Activated CD4-positive, CD25-positive, alpha-beta regulatory T cell treated with anti-CD3 and anti-CD28 coated beads, Interleukin-2, amount 50 U/mL, for 24 hours (primary cell): ENCODE results near the gene HOXB4.
A peak's percentile ranks its signal among the peaks of the same experiment; 100 is the strongest.

Source experiments
- ATAC-seq, 2 donors: fragments of 150-1000 bp; cut with Tn5 transposase; one replicate each; pipeline ENCODE4 v1.10.0; 2021; ENCODE audit warnings: mild to moderate bottlenecking in 1 of 2, moderate library complexity in 1 of 2

The HOXB4 gene

GRCh38 chr17:48615047-48615962 lies 37.2 kb upstream of the HOXB4 start, which contains the start of gene HOXB8:
Gene HOXB8 (minus strand): TSS chr17:48615292. CDS start chr17:48614704, 588 bp downstream.
- ATAC-seq = no peak

- no peak for ATAC-seq
Observed at GRCh38 chr17:48613862-48614694, 35.9 kb upstream of the HOXB4 start.

DNA sequence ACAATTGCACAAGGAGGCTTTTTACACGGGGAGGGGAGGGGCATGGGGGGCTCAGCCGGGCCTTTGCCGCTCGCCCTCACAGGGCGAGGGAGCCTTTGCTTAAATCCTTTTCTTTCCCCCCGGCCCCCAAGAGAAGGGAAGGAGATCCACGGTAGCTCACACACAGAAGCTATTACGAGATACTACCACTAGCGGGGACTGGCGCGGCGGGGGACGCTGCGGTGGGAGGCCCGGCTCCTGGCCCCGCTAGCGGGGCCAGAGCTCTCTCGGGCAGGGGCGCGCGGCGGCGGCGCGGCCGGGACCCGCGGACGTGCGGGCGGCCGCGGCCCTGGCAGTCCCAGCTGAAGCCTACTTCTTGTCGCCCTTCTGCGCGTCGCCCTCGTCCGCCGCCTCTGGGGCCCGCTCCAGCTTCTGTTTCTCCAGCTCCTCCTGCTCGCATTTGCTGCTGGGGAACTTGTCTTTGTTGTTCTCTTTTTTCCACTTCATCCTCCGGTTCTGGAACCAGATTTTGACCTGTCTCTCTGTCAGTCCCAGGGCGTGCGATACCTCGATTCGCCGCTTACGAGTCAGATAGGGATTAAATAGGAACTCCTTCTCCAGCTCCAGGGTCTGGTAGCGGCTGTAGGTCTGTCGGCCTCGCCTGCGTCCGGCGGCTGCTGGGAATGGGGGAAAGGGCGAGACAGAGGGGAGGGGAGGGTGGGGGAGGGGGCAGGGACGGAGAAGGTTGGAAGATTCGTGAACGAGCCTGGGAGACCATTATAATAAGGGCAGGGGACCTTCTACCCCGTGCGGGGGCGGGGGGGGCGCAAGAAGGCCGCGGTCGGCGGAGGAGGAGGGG lies 34.9 kb upstream of the HOXB4 start:
- peak; percentile 62 to 69 for ATAC-seq

DNA sequence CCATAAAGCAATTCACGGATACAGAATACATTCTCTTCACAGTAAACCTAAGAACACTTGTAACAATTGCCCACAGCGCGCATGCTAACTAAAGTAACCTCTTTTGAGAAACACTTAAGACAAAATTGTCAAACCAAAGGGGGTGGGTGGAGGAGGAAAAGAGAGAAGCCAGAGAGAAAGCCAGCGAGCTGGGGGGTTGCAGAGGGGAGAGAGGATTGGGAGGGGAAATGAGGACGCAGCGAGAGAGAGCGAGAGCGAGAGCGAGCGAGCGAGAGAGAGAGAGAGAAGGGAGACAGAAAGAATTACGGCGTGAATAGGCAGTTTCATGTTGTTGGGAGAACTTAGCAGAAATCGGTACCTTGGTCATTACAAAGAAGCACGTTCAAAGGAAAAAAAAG lies 34.3 kb upstream of the HOXB4 start:
- ATAC-seq = peak in 1 of 2 donors; percentile 9

GRCh38 chr17:48611681-48612455 lies 33.7 kb upstream of the HOXB4 start:
- ATAC-seq = no peak

GRCh38 chr17:48611213-48611612 lies 33.1 kb upstream of the HOXB4 start:
- peak in 1 of 2 donors; percentile 10 for ATAC-seq

DNA sequence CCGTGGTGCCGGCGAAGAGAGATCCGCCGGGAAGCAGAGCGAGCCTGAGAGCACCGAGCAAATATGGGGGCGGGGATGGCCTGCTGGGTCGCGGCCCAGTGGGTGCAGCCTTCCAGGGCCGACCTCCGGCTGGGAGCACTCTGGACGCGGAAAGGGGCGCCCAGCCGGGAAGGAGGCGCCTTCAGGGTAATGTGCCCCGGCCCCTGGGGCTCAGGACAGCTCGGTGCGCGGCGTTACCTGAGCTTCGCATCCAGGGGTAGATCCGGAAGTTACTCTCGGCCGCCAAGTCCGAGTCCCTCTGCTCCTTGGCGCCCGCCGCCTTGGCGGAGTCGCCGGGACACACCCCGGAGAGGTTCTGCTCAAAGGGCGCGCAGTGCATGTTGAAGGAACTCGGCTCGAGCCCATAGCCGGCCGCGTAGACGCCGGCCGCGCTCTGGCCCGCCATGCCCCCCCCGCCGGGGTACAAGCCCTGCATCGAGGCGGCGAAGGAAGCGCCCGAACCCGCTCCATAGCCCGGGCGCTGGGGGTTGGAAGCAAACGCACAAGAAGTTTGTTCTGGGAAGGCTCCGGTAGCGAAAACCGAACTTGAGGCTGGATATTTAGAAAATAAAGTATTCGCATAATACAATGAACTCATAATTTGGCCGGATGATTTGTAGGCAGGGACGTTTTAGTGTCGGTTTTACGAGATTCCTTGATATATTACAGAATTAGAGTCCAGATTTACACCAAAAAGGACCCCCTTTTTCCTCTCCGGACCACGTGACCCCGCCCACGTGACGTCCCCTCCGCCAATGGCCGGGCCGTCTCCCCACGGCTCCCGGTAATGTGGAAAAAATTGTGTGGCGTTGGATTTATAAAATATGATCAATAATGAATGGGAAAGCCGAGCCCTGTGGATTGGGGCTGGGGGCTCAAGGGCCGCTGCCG lies 32.4 kb upstream of the HOXB4 start, which contains the start of gene HOXB7:
Gene HOXB7, minus strand, starts transcription at position 736 of the 930 bp plus-strand sequence. Its CDS starts 99 bp downstream, at position 637.
- ATAC-seq = peak; percentile 30 to 40

DNA sequence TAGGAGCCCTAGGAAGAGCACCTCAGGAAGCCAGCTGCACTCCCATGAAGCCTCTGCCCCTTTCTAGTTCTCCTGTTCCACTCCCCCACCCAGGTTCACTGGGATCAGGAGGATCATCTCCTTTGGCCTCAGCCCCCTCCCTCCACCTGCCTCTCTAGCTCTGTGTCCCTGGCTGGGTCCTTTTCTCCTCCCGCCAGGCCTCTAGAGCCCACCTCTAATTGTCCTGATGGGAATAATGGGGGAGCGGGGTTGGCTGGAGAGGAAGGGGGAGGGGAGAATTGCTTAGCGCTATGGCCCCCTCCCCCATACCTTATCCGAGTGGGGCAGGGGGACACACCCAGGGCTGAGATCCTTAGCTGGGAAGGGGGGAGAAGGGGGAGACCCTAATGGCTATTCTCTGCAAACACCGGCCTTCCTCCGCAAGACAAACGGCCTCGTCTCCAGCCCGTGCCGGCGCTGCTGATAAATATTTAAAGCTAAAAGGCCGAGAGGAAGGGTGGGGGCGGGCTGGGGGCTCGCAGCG lies 31.7 kb upstream of the HOXB4 start:
- no peak for ATAC-seq

DNA sequence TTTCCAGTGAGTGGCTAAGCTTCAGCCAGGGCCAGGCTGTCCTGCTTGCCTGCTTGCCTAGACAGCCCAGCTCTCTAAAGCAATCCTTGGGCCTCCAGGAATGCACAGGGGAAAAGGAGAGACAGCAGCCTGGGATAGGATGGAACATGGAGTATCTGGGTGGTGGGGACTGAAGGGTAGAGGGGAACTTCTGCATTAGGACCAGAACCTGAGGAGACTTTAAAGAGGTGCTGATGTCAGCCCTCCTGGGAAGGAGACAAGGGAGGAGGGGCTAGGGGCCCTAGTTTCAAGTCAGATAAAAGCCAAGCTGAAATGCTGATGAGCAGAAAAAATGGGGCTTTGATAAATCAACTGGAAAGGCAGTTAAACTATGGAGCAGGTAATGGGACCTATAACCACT lies 30.9 kb upstream of the HOXB4 start:
- ATAC-seq = no peak

DNA sequence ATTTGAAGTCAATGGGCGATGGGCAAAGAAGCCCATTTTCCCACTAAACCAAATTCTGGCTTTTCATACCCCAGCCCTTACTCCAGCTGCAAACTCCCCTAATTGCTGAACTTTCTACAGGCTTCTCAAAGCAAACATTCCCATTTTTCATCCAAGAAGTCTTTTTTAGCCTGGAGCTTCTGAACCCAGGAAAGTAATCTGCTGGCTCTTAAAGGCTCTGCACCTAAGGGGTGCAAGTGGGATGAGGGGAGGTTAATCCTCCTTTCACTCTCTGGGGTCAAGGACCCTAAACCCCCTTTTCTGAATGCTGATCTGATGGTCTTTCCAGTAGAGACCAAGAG lies 30.3 kb upstream of the HOXB4 start:
- no peak for ATAC-seq

- no peak for ATAC-seq
Observed at GRCh38 chr17:48606892-48607614, 28.9 kb upstream of the HOXB4 start.

DNA sequence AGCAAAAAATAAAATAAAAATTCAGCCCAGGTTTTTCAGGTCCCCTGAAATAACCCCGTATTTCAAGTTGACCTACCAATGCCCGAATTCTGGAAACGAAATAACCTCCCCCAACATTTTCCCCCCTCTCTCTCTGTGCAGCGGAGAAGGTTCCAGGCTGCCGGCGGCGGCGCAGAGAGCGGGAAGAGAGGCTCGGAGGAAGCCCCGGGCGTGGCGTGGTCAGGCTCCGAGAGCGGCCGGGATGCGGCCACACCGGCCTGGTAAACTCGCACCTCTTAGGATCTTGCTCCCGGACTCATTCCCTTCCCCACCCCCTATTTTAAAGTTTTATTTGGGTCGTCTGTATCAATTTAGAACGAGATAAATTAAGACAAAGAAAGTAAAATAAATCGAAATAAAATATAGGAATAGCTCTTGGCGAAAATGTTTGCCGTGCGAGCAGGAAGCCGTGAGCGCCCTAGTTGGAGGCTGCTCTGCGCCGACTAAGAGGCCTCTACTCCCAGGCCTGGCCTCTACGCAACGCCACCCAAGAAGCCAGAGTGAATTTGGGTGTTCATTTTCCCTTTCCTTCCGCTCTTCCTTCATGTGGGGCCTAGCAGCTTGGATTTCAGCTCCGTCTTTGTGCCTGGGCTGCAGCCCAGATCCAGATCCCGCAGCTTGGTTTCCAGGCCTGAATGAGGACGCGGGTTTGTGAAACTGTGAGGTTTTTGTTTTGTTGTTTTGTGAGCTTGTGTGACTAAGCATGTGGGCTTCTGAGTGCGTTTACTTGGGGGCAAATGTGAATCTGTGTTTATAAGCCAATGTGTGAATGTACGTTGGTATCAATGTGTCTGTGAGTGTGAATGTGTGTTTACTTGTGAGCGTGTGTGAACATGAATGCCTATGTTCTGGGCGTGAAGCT lies 28.1 kb upstream of the HOXB4 start:
- ATAC-seq = no peak

DNA sequence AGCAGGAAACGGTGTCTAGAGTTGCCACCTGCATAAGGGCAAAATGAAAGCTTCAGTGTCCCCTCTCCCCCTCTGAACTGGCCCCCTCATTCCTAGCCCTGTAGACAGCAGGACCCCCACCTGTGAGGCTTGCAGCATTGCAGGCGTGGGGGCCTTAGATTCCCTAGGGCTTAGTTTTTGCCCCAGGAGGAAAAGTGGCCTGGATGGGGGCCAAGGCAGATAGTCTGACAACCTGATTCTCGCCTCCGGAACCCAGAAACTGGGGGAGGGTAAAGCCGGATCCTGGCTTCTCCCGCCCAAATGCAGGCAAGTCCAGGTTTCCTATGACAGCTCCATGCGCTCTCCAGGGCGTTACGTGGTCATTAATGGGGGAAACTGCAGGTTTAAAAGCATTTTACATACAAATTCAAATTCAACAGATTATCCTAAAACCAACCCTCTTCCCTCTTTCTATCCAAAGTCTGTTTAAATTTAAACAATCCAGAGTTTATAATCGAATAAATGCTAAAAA lies 27.3 kb upstream of the HOXB4 start:
- ATAC-seq = no peak

DNA sequence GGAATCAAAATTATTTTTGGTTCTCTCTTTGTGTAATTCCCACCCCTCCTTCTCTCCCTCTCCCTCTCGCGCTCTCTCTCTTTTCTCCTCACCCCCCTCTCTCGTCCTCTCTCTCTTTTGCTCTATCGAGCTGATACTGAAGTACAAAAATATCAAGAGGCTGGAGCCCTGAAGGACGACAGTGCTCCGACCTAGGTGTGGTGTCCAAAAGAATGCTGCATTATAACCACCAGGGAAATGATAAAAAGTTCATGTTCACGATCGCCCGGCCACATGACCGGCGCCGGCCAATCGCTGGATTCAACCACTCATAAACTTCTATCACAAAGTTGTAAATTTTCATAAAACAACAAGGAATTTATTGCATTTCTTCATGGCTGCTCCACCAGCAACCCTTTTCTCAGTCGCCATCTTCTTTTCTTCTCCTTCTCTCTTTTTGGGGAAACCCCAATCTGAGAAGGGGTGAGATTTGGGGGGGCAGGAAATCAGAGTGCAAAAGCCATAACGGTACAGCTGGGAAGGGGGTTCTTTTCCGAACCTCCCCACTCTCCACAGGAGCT lies 26.7 kb upstream of the HOXB4 start, which contains the start of gene HOXB6:
Gene HOXB6, minus strand, starts transcription at position 217 of the 560 bp plus-strand sequence. CDS start 6,836 bp downstream, outside the sequence.
- no peak for ATAC-seq

DNA sequence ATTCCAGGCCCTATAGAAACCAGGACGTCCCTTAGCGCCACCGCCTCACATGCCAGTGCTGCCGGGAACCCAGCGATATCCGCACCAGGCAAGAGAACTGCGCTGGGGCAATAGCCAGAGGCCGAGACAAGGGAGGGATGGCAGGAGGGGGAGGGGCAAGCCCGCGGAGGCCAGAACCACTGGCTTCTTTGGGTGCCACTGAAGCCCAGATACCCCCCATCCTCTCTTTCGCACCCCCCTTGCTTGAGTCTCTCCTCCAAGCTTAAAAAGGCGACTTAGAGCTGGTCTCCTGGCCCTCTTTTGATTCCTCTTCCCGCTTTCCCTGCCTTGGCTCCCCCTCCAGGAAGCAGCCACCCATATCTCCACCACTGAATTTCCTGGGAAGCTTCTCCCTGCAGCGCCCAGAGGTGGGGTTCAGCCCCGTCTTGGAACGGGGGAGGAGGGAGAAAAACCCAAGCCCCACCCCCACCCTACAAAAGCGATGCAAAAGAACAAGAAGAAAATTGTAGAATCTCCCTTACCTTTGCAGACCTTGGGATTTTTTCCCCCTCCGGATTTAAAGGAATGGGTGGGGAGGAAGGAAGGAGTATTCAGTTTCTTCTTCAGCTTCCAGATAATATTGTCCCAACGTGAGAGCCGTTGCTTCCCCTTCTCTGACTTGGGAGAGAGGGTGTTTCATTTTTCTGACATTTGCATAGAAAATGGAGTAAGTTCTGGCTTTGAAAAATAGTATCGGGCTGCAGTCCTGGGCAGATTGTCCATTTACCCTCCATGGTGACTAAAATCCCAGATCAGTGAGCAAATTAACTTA lies 26.0 kb upstream of the HOXB4 start:
- no peak for ATAC-seq

DNA sequence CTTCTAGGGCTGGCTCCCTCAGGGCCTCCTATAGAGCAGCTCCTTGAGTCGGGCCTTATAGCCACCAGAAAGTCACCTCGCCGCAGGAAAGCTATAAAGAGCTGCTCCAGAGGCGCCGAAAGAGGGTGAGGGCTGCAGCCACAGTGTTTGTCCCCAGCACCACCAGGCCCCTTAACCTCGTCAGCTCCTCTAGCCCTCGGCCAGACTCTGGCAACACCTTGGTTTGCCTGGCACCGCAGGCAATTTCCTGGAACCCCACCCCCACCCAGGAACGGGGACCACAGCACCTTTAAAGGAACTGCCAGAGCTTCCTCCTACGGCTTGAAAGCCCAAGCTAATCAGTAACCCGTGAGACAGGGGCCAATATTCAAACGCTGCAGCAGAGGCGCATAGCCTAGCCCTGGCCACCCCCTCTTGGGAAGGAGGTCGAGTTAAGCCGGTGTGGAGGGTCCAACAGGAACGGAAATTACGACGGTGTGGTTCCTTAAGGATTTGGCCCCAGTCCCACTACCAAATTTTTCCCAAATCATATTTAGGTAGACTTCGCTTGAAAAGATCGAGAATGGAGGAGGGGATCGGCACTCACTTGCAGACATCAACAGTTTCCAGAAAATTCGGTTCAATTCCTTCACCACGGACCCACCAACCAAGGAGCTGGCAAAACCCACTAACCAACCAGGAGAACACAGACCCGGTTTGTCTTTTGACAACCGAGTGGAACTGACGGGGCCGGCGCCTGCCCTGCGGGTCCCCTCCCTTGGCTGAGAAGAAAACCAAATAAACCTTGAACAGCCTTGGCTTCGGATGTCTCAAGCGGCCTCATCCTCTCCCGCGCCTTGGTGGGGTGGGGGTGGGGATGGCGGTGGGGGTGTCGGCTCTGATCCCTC lies 23.6 kb upstream of the HOXB4 start:
- ATAC-seq = no peak
